ENCODE results near the gene FLNA. TPM values are rescaled to one million over a fixed set of nuclear protein-coding genes. Genes with fewer than 3 reads are reported as not detected.

FLNA gene, protein sequence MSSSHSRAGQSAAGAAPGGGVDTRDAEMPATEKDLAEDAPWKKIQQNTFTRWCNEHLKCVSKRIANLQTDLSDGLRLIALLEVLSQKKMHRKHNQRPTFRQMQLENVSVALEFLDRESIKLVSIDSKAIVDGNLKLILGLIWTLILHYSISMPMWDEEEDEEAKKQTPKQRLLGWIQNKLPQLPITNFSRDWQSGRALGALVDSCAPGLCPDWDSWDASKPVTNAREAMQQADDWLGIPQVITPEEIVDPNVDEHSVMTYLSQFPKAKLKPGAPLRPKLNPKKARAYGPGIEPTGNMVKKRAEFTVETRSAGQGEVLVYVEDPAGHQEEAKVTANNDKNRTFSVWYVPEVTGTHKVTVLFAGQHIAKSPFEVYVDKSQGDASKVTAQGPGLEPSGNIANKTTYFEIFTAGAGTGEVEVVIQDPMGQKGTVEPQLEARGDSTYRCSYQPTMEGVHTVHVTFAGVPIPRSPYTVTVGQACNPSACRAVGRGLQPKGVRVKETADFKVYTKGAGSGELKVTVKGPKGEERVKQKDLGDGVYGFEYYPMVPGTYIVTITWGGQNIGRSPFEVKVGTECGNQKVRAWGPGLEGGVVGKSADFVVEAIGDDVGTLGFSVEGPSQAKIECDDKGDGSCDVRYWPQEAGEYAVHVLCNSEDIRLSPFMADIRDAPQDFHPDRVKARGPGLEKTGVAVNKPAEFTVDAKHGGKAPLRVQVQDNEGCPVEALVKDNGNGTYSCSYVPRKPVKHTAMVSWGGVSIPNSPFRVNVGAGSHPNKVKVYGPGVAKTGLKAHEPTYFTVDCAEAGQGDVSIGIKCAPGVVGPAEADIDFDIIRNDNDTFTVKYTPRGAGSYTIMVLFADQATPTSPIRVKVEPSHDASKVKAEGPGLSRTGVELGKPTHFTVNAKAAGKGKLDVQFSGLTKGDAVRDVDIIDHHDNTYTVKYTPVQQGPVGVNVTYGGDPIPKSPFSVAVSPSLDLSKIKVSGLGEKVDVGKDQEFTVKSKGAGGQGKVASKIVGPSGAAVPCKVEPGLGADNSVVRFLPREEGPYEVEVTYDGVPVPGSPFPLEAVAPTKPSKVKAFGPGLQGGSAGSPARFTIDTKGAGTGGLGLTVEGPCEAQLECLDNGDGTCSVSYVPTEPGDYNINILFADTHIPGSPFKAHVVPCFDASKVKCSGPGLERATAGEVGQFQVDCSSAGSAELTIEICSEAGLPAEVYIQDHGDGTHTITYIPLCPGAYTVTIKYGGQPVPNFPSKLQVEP (N-terminal part only)
- 1,432 to 1,768 TPM (median 1,617 TPM) in 5 replicates for total RNA-seq (2022; extraction: Qiagen RNA extraction; ENCODE audit: low read depth)

GRCh38 chrX:154374313-154375155, at the start of gene FLNA:
Gene FLNA, minus strand, starts transcription at chrX:154374634. Its CDS starts 3,389 bp downstream, at chrX:154371245.

GRCh38 chrX:154409222-154409871, 34.9 kb upstream of the FLNA start, which contains the start of gene DNASE1L1:
Gene DNASE1L1, minus strand, starts transcription at chrX:154409254. Its CDS starts 3,686 bp downstream, at chrX:154405568.

GRCh38 chrX:154397888-154398667, 23.6 kb upstream of the FLNA start, which contains the start of gene RPL10:
Gene RPL10, plus strand, starts transcription at chrX:154398377. Its CDS starts 143 bp downstream, at chrX:154398520.

GRCh38 chrX:154378799-154379568, 4.5 kb upstream of the FLNA start, which contains the start of gene EMD:
Gene EMD, plus strand, starts transcription at chrX:154379295. Its CDS starts 190 bp downstream, at chrX:154379485.

Other genes with a start within 250 kb of the FLNA start
- gene OPN1LW, start 230.4 kb downstream of the FLNA start, total RNA-seq (2022; extraction: Qiagen RNA extraction; ENCODE audit: low read depth): not detected in 5 replicates
- gene OPN1MW, start 192.0 kb downstream of the FLNA start, total RNA-seq (2022; extraction: Qiagen RNA extraction; ENCODE audit: low read depth): not detected in 5 replicates
- gene OPN1MW2, start 154.9 kb downstream of the FLNA start, total RNA-seq (2022; extraction: Qiagen RNA extraction; ENCODE audit: low read depth): not detected in 5 replicates
- gene OPN1MW3, start 117.1 kb downstream of the FLNA start, total RNA-seq (2022; extraction: Qiagen RNA extraction; ENCODE audit: low read depth): not detected in 5 replicates
- not detected in 5 replicates for gene TEX28, start 79.5 kb downstream of the FLNA start, total RNA-seq (2022; extraction: Qiagen RNA extraction; ENCODE audit: low read depth)
- gene TKTL1, start 78.8 kb downstream of the FLNA start, total RNA-seq (2022; extraction: Qiagen RNA extraction; ENCODE audit: low read depth): 0.10 to 0.23 TPM in 2 of 5 replicates, not detected in the others
- gene EMD, start 4.7 kb upstream of the FLNA start, total RNA-seq (2022; extraction: Qiagen RNA extraction; ENCODE audit: low read depth): 114 to 166 TPM (median 150 TPM) in 5 replicates
- 5,322 to 5,614 TPM (median 5,495 TPM) in 5 replicates for gene RPL10, start 23.7 kb upstream of the FLNA start, total RNA-seq (2022; extraction: Qiagen RNA extraction; ENCODE audit: low read depth)
- gene DNASE1L1, start 34.6 kb upstream of the FLNA start, total RNA-seq (2022; extraction: Qiagen RNA extraction; ENCODE audit: low read depth): 24.8 to 33.0 TPM (median 25.7 TPM) in 5 replicates
- 29.2 to 38.1 TPM (median 37.3 TPM) in 5 replicates for gene TAFAZZIN, start 36.9 kb upstream of the FLNA start, total RNA-seq (2022; extraction: Qiagen RNA extraction; ENCODE audit: low read depth)
- gene ATP6AP1, start 54.0 kb upstream of the FLNA start, total RNA-seq (2022; extraction: Qiagen RNA extraction; ENCODE audit: low read depth): 74.5 to 108 TPM (median 106 TPM) in 5 replicates
- 87.3 to 107 TPM (median 98.1 TPM) in 5 replicates for gene GDI1, start 62.5 kb upstream of the FLNA start, total RNA-seq (2022; extraction: Qiagen RNA extraction; ENCODE audit: low read depth)
- gene FAM50A, start 69.5 kb upstream of the FLNA start, total RNA-seq (2022; extraction: Qiagen RNA extraction; ENCODE audit: low read depth): 105 to 122 TPM (median 115 TPM) in 5 replicates
- 9.0 to 14.6 TPM (median 13.0 TPM) in 5 replicates for gene PLXNA3, start 83.6 kb upstream of the FLNA start, total RNA-seq (2022; extraction: Qiagen RNA extraction; ENCODE audit: low read depth)
- gene LAGE3, start 104.6 kb upstream of the FLNA start, total RNA-seq (2022; extraction: Qiagen RNA extraction; ENCODE audit: low read depth): 43.3 to 74.7 TPM (median 68.4 TPM) in 5 replicates
- 63.2 to 69.4 TPM (median 68.0 TPM) in 5 replicates for gene UBL4A, start 112.0 kb upstream of the FLNA start, total RNA-seq (2022; extraction: Qiagen RNA extraction; ENCODE audit: low read depth)
- 29.4 to 44.2 TPM (median 40.5 TPM) in 5 replicates for gene SLC10A3, start 116.0 kb upstream of the FLNA start, total RNA-seq (2022; extraction: Qiagen RNA extraction; ENCODE audit: low read depth)
- 35.6 to 46.9 TPM (median 41.9 TPM) in 5 replicates for gene FAM3A, start 141.6 kb upstream of the FLNA start, total RNA-seq (2022; extraction: Qiagen RNA extraction; ENCODE audit: low read depth)
- gene G6PD, start 172.2 kb upstream of the FLNA start, total RNA-seq (2022; extraction: Qiagen RNA extraction; ENCODE audit: low read depth): 1,412 to 1,586 TPM (median 1,534 TPM) in 5 replicates
- 35.8 to 45.0 TPM (median 42.5 TPM) in 5 replicates for gene IKBKG, start 173.0 kb upstream of the FLNA start, total RNA-seq (2022; extraction: Qiagen RNA extraction; ENCODE audit: low read depth)
- gene CTAG1A, start 210.5 kb upstream of the FLNA start, total RNA-seq (2022; extraction: Qiagen RNA extraction; ENCODE audit: low read depth): 0.18 TPM in 1 of 5 replicates, not detected in the others
- gene CTAG1B, start 244.6 kb upstream of the FLNA start, total RNA-seq (2022; extraction: Qiagen RNA extraction; ENCODE audit: low read depth): not detected in 5 replicates